Activated naive CD4-positive, alpha-beta T cell treated with anti-CD3 and anti-CD28 coated beads, Interleukin-2, amount 50 U/mL, for 24 hours (primary cell): ENCODE data around the gene ADAP2.
"Not testable (repeated sequence)": the region's sequence is repeated elsewhere in the genome, so short reads cannot be mapped to it uniquely, and the experiment has no call there.

Experiments used
- H3K27ac Mint-ChIP-seq: one replicate; pipeline ENCODE4 v1.8.0; 2021; ENCODE audit warnings: mild to moderate bottlenecking, mixed read lengths
- H3K27me3 Mint-ChIP-seq: one replicate; pipeline ENCODE4 v1.8.0; 2021; ENCODE audit warnings: mixed read lengths
- H3K36me3 Mint-ChIP-seq: one replicate; pipeline ENCODE4 v1.8.0; 2021; ENCODE audit warnings: mixed read lengths
- H3K4me1 Mint-ChIP-seq: one replicate; pipeline ENCODE4 v1.8.0; 2021; ENCODE audit warnings: mixed read lengths
- H3K4me3 Mint-ChIP-seq: one replicate; pipeline ENCODE4 v1.8.0; 2021; ENCODE audit warnings: mild to moderate bottlenecking, mixed read lengths
- H3K9me3 Mint-ChIP-seq: one replicate; pipeline ENCODE4 v1.8.0; 2021; ENCODE audit warnings: mixed read lengths

The ADAP2 gene

GRCh38 chr17:30921544-30922196 is at the start of gene ADAP2:
Gene ADAP2, plus strand, starts transcription at chr17:30921945. Its CDS starts 70 bp downstream, at chr17:30922015.
- Mint-ChIP-seq H3K27ac (no peak within 1 kb of the TSS), H3K9me3 (no peaks in the 10 kb centered on the region), H3K27me3 (peaks cover 34% of the 10 kb centered on the region), H3K4me1 (peaks cover 14% of the 10 kb centered on the region), H3K36me3 (no peaks in the 10 kb centered on the region), H3K4me3 (peak within 1 kb of the TSS; percentile 85)

- no peak overlapping the region for H3K27ac Mint-ChIP-seq
- no peaks in the 10 kb centered on the region for H3K9me3 Mint-ChIP-seq
- peaks cover 2% of the 10 kb centered on the region for H3K36me3 Mint-ChIP-seq
- no peaks in the 10 kb centered on the region for H3K27me3 Mint-ChIP-seq
- no peak overlapping the region for H3K4me3 Mint-ChIP-seq
- no peaks in the 10 kb centered on the region for H3K4me1 Mint-ChIP-seq
Measured at GRCh38 chr17:30886187-30886586, 35.6 kb upstream of the ADAP2 start.

GRCh38 chr17:30894236-30894635 is 27.5 kb upstream of the ADAP2 start:
- no peak overlapping the region for H3K4me3 Mint-ChIP-seq
- H3K36me3 Mint-ChIP-seq = peaks cover 2% of the 10 kb centered on the region
- H3K27ac Mint-ChIP-seq = no peak overlapping the region
- H3K9me3 Mint-ChIP-seq = no peaks in the 10 kb centered on the region
- H3K4me1 Mint-ChIP-seq = no peaks in the 10 kb centered on the region
- H3K27me3 Mint-ChIP-seq = no peaks in the 10 kb centered on the region

GRCh38 chr17:30897311-30897710 is 24.4 kb upstream of the ADAP2 start:
- H3K27me3 Mint-ChIP-seq = no peaks in the 10 kb centered on the region
- H3K9me3 Mint-ChIP-seq = no peaks in the 10 kb centered on the region
- H3K36me3 Mint-ChIP-seq = peaks cover 4% of the 10 kb centered on the region
- H3K27ac Mint-ChIP-seq = no peak overlapping the region
- H3K4me3 Mint-ChIP-seq = no peak overlapping the region
- peaks cover 15% of the 10 kb centered on the region for H3K4me1 Mint-ChIP-seq

GRCh38 chr17:30905742-30906100 is 16.0 kb upstream of the ADAP2 start:
- Mint-ChIP-seq H3K27me3 (no peaks in the 10 kb centered on the region), H3K4me1 (peaks cover 54% of the 10 kb centered on the region), H3K36me3 (peaks cover 3% of the 10 kb centered on the region), H3K27ac (peak overlapping the region; percentile 97), H3K4me3 (peak overlapping the region; percentile 98), H3K9me3 (no peaks in the 10 kb centered on the region)

- peak within 1 kb of the TSS; percentile 97 for H3K27ac Mint-ChIP-seq
- H3K36me3 Mint-ChIP-seq = peaks cover 3% of the 10 kb centered on the region
- H3K4me1 Mint-ChIP-seq = peaks cover 51% of the 10 kb centered on the region
- H3K4me3 Mint-ChIP-seq = peak within 1 kb of the TSS; percentile 98
- no peaks in the 10 kb centered on the region for H3K27me3 Mint-ChIP-seq
- no peaks in the 10 kb centered on the region for H3K9me3 Mint-ChIP-seq
Measured at GRCh38 chr17:30906101-30906911, 15.4 kb upstream of the ADAP2 start, which contains the start of gene TEFM. Gene TEFM, minus strand, starts transcription at chr17:30906238. Its CDS starts 40 bp downstream, at chr17:30906198.

- Mint-ChIP-seq H3K9me3 (no peaks in the 10 kb centered on the region), H3K36me3 (no peaks in the 10 kb centered on the region), H3K27me3 (no peaks in the 10 kb centered on the region), H3K27ac (no peak overlapping the region), H3K4me3 (no peak overlapping the region), H3K4me1 (peaks cover 33% of the 10 kb centered on the region)
Measured at GRCh38 chr17:30908717-30909420, 12.9 kb upstream of the ADAP2 start.

- peaks cover 28% of the 10 kb centered on the region for H3K4me1 Mint-ChIP-seq
- H3K27ac Mint-ChIP-seq, H3K9me3 Mint-ChIP-seq, H3K27me3 Mint-ChIP-seq, H3K4me3 Mint-ChIP-seq, H3K36me3 Mint-ChIP-seq: not testable (repeated sequence)
Measured at GRCh38 chr17:30910151-30910550, 11.6 kb upstream of the ADAP2 start.

GRCh38 chr17:30913955-30914354 is 7.8 kb upstream of the ADAP2 start:
- Mint-ChIP-seq H3K4me3 (no peak overlapping the region), H3K27me3 (no peaks in the 10 kb centered on the region), H3K36me3 (no peaks in the 10 kb centered on the region)

GRCh38 chr17:30915833-30916611 is 5.7 kb upstream of the ADAP2 start:
- no peak overlapping the region for H3K27ac Mint-ChIP-seq
- peaks cover 7% of the 10 kb centered on the region for H3K27me3 Mint-ChIP-seq
- no peak overlapping the region for H3K4me3 Mint-ChIP-seq
- H3K9me3 Mint-ChIP-seq = no peaks in the 10 kb centered on the region
- no peaks in the 10 kb centered on the region for H3K36me3 Mint-ChIP-seq
- peaks cover 3% of the 10 kb centered on the region for H3K4me1 Mint-ChIP-seq

More at GRCh38 chr17:30913955-30914354, 7.8 kb upstream of the ADAP2 start:
- Mint-ChIP-seq H3K9me3 (no peaks in the 10 kb centered on the region), H3K4me1 (peaks cover 3% of the 10 kb centered on the region), H3K27ac (no peak overlapping the region)

GRCh38 chr17:30917050-30917449 is 4.7 kb upstream of the ADAP2 start:
- Mint-ChIP-seq H3K4me3 (no peak overlapping the region), H3K9me3 (no peaks in the 10 kb centered on the region), H3K4me1 (peaks cover 9% of the 10 kb centered on the region), H3K27ac (no peak overlapping the region), H3K27me3 (peaks cover 13% of the 10 kb centered on the region), H3K36me3 (no peaks in the 10 kb centered on the region)

- no peaks in the 10 kb centered on the region for H3K9me3 Mint-ChIP-seq
- peaks cover 14% of the 10 kb centered on the region for H3K4me1 Mint-ChIP-seq
- no peak overlapping the region for H3K4me3 Mint-ChIP-seq
- H3K27me3 Mint-ChIP-seq = peaks cover 26% of the 10 kb centered on the region
- H3K27ac Mint-ChIP-seq = no peak overlapping the region
- no peaks in the 10 kb centered on the region for H3K36me3 Mint-ChIP-seq
Measured at GRCh38 chr17:30920282-30920681, 1.5 kb upstream of the ADAP2 start.

GRCh38 chr17:30920683-30921543 is 832 bp upstream of the ADAP2 start:
- H3K27ac Mint-ChIP-seq = no peak overlapping the region
- peak overlapping the region; percentile 65 for H3K4me3 Mint-ChIP-seq
- H3K36me3 Mint-ChIP-seq = no peaks in the 10 kb centered on the region
- H3K9me3 Mint-ChIP-seq = no peaks in the 10 kb centered on the region
- H3K27me3 Mint-ChIP-seq = peaks cover 28% of the 10 kb centered on the region
- peaks cover 14% of the 10 kb centered on the region for H3K4me1 Mint-ChIP-seq

- no peaks in the 10 kb centered on the region for H3K36me3 Mint-ChIP-seq
- peaks cover 14% of the 10 kb centered on the region for H3K4me1 Mint-ChIP-seq
- peak overlapping the region; percentile 85 for H3K4me3 Mint-ChIP-seq
- peaks cover 37% of the 10 kb centered on the region for H3K27me3 Mint-ChIP-seq
- no peaks in the 10 kb centered on the region for H3K9me3 Mint-ChIP-seq
- H3K27ac Mint-ChIP-seq = no peak overlapping the region
Measured at GRCh38 chr17:30922235-30923030, 688 bp downstream of the ADAP2 start.
